GM19239 (cell line): Measurements from ENCODE around the gene DMBT1.

Experiments
- DNase-seq: peaks from one replicate; pipeline ENCODE4 v3.0.0; 2011; ENCODE audit warnings: low spot score; ENCODE audit not compliant: insufficient read length
- FAIRE-seq: peaks from 2 replicates; lab custom pipeline; 2011; peaks lifted over from hg19 to GRCh38; lab: Jason Lieb, UNC

DMBT1 gene

DNA sequence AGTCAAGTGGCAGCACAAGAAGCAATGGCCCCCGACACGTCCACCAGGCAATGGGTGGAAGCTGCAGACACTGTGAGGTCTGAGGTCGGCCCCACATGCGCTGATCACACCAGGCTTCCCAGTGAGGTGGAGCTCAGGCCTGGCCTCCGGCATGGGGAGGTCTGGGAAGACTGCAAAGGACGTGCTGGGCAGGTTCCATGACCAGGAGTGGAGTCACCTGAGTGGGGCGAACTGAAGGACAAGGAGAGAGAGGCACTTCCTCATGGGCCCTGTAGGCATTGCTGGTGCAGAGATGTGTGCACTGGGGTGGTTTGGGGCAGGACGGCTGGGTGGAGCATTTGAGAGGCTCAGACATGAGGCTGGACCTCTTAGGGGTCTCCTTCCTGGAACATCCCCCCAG is 103.9 kb downstream of the DMBT1 start:
- no peak for DNase-seq
- FAIRE-seq = no peak

- FAIRE-seq (no peak), DNase-seq (no peak)
Measured at GRCh38 chr10:122665329-122665860, 104.8 kb downstream of the DMBT1 start.

- no peak for FAIRE-seq
- no peak for DNase-seq
Measured at GRCh38 chr10:122665946-122666345, 105.4 kb downstream of the DMBT1 start.

DNA sequence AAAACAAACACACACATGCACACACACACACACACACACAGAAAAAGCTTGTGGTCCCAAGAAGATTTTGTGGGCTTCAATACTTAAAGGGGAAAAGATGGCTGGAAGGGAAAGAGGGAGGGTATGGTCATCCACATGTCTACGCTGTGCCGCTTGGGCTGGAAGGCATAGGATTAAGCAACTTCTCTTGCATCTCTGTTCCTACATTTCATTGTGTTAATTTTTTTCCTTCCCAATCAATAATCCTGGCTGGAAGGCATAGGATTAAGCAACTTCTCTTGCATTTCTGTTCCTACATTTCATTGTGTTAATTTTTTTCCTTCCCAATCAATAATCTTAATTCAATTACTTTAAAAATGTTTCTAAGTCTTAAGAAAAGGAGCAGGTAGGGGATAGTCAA is 108.5 kb downstream of the DMBT1 start:
- FAIRE-seq (no peak), DNase-seq (no peak)

DNA sequence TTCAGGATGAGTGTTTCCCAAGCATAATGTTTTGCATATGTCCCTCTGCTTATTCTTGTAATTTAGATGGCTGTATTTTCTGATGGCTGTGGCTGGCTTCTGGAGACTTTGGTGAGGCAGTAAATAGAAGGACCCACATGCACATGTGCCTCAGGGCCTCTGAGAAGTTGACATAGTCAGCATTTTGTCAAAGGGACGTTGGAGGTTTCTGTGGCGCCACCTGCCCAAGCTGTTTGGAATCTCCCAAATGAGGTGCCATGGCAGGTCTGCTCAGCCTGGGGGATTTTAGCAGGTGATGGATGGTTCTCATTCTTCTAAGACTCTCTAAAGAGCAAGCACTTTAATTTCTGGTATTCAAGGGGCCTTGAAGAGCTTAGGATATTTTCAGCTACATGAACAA is 109.3 kb downstream of the DMBT1 start:
- no peak for DNase-seq

GRCh38 chr10:122671355-122671754 is 110.8 kb downstream of the DMBT1 start:
- FAIRE-seq = no peak

More for the DNA sequence above, 109.3 kb downstream of the DMBT1 start:
- no peak for FAIRE-seq

GRCh38 chr10:122672655-122673054 is 112.1 kb downstream of the DMBT1 start:
- DNase-seq (no peak), FAIRE-seq (no peak)

More at GRCh38 chr10:122671355-122671754, 110.8 kb downstream of the DMBT1 start:
- DNase-seq = no peak

- no peak for DNase-seq
- FAIRE-seq = no peak
Measured at GRCh38 chr10:122673269-122673668, 112.7 kb downstream of the DMBT1 start.

DNA sequence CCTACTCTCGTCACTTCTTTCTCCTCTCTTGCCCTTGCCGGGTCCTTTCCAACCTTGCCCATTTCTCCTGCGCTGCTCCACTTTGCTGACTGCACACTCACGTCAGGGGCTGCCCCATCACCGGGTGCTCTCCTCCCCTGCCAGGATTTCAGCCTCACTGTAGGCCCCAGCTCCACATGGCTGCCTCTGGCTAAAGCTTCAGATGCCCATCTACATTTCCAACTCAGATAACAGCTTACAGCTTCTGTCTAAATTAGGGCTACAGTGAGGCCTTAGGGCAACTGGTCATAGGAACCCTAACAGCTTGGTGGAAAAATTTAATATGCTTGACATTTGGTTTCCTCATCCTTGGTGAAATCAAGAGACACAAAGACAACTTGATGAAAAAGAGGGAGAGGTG is 113.2 kb downstream of the DMBT1 start:
- DNase-seq (no peak), FAIRE-seq (no peak)

- DNase-seq (no peak), FAIRE-seq (no peak)
Measured at GRCh38 chr10:122674781-122675180, 114.2 kb downstream of the DMBT1 start.

DNA sequence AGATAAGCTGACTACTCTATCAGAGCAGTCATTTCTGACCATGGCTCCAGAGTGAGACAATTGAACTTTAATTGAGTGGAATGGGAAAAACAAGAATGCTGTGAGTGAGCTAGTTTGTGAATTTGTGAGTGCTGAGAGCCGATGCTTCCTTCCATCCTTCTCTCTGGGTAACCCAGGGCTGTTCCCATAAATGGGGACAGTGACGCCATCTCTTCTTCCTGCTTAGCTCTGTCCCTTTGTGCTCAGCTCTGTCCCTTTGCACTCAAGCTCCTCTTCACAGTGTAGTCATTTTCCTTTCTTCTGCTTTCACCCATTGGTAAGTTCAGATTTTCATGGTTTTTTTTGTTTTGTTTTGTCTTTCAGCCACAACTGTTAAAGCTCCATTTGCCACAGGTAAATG is 114.7 kb downstream of the DMBT1 start:
- FAIRE-seq = no peak
- DNase-seq = no peak

GRCh38 chr10:122678266-122678665 is 117.7 kb downstream of the DMBT1 start:
- FAIRE-seq (no peak), DNase-seq (no peak)

DNA sequence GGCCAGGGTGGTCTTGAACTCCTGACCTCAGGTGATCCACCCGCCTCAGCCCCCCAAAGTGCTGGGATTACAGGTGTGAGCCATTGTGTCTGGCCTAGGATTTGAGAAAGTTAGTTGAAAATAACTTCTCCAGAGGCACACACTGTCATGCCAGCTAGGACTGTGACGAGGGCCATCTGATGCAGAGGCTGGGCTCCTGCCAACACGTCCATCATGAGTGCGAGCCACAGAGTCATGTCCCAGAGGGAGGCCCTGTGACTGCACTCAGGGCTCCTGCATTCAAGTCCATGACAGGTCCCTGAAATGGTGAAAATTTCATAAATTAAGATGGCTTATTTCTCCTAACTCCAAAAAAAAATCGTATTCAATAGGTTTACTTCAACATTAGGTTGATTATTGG is 122.0 kb downstream of the DMBT1 start:
- FAIRE-seq = no peak
- no peak for DNase-seq

DNA sequence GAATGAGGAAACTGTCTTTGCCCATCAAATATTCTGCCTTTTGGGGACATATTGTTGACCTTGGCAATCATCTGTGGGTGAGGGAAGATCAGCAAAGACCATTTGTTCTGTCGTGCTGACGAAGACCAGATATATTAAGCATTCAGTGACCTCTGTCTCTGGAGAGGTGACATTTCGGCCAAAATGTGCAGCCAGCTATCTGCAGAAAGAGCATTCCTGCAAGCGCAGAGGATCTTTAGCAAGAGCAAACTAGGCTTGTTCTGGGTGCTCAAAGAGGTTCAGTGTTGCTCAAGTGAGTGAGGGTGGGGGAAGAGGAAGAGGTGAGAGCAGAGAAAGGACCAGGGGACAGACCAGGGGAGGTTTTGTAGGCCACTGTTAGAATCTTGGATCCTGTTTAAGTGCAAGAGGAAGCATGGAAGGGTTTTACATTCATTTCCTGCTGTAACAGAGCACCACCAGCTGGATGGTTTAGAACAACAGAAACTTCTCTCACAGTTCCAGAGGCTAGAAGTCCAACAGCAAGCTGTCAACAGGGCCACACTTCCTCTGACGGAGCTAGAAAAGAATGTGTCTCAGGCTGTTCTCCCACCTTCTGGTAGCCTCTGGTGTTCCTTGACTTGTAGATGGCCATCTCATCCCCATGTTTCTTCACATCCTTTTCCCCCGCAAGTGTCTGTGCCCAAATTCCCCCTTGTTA is 127.9 kb downstream of the DMBT1 start:
- no peak for FAIRE-seq
- DNase-seq = no peak

GRCh38 chr10:122689146-122689820 is 128.7 kb downstream of the DMBT1 start:
- no peak for FAIRE-seq
- no peak for DNase-seq

- no peak for FAIRE-seq
- DNase-seq = no peak
Measured at GRCh38 chr10:122692744-122693143, 132.2 kb downstream of the DMBT1 start.
